Panc1 (cell line): ENCODE results near the gene SLC6A19. TPM values are rescaled to one million over a fixed set of nuclear protein-coding genes. Genes with fewer than 3 reads are reported as not detected.

Experiments
- ATAC-seq: fragments of 200-7000 bp; cut with Tn5 transposase; 2 replicates; pipeline ENCODE4 v1.9.1; 2020; ENCODE audit warnings: mild to moderate bottlenecking, moderate library complexity
- BruUV-seq: library from RNA; stranded (reverse); fragments of 400-500 nt; replicated peaks from 2 replicates; lab custom pipeline; 2021; lab: Mats Ljungman, UMichigan
- CTCF ChIA-PET: fragments of 300-600 bp; sonication (Branson Sonifier 250); formaldehyde crosslinking; loops from one replicate; lab custom pipeline; 2022; ENCODE audit warnings: antibody characterized with exemption; lab: Charles Lee
- POLR2A ChIA-PET: fragments of 300-600 bp; sonication (Branson Sonifier 250); formaldehyde crosslinking; loops from one replicate; lab custom pipeline; 2022; ENCODE audit warnings: antibody characterized with exemption; lab: Charles Lee
- DNase-seq: peaks from one replicate; pipeline ENCODE4 v3.0.0-alpha.2; 2010; ENCODE audit warnings: low read depth, low spot score
- H3K27ac ChIP-seq: 2 replicates; pipeline ENCODE4 v1.5.1; 2011; ENCODE audit warnings: mild to moderate bottlenecking, low read length, inconsistent platforms
- H3K27me3 ChIP-seq: fragments of 200-500 bp; sonication (Bioruptor generic); 2 replicates; pipeline ENCODE4 v1.6.0; 2014; ENCODE audit warnings: low read length, inconsistent platforms; ENCODE audit not compliant: control insufficient read depth, insufficient read depth
- H3K36me3 ChIP-seq: fragments of 200-500 bp; sonication (Bioruptor generic); 2 replicates; pipeline ENCODE4 v1.5.1; 2014; ENCODE audit warnings: inconsistent platforms, mild to moderate bottlenecking, low read length, moderate library complexity; ENCODE audit not compliant: control insufficient read depth, insufficient read depth
- H3K4me1 ChIP-seq: 2 replicates; pipeline ENCODE4 v1.5.1; 2011; ENCODE audit warnings: inconsistent platforms, mild to moderate bottlenecking, low read length, moderate library complexity; ENCODE audit not compliant: control insufficient read depth, insufficient read depth
- H3K4me3 ChIP-seq, 2 experiments: 2 replicates each; pipeline ENCODE4 v1.5.1; 2011 to 2012; ENCODE audit warnings: low read depth in 2 of 2, low read length in 2 of 2, mild to moderate bottlenecking in 2 of 2, inconsistent platforms in 1 of 2, moderate library complexity in 1 of 2
- H3K9me3 ChIP-seq: fragments of 200-500 bp; sonication (Bioruptor generic); 2 replicates; pipeline ENCODE4 v1.5.1; 2014; ENCODE audit warnings: low read depth, mild to moderate bottlenecking, inconsistent platforms, low read length, moderate library complexity; ENCODE audit not compliant: control insufficient read depth, insufficient read depth
- POLR2AphosphoS5 ChIP-seq: IDR thresholded peaks from 2 replicates; pipeline ENCODE4 v1.6.1; 2012; ENCODE audit warnings: mild to moderate bottlenecking, low read depth, low read length, moderate library complexity
- SIN3A ChIP-seq: IDR thresholded peaks from 2 replicates; pipeline ENCODE4 v1.6.1; 2012; ENCODE audit warnings: low read depth, mild to moderate bottlenecking, low read length, moderate library complexity, borderline replicate concordance; ENCODE audit not compliant: insufficient read depth
- TCF7L2 ChIP-seq: IDR thresholded peaks from 2 replicates; pipeline ENCODE4 v1.6.1; 2011; ENCODE audit warnings: mild to moderate bottlenecking, low read depth, low read length, inconsistent platforms
- in situ Hi-C: cut with HindIII; loops from 2 replicates; pipeline ENCODE4 v1.10.0; 2016; ENCODE audit warnings: low sequenced_read_pairs, low pct_unique_long_range_greater_than_20kb
- intact Hi-C: fragments of 100-400 bp; cut with micrococcal nuclease; formaldehyde crosslinking; loops from one replicate; pipeline ENCODE4 v1.10.0; 2022; ENCODE audit not compliant: unreplicated experiment
- total RNA-seq: library from RNA; stranded (reverse); gene quantifications from one replicate; pipeline ENCODE4 v1.2.1, GENCODE V29; 2021; ENCODE audit not compliant: unreplicated experiment
- TF ChIP-seq, protein P1 (sequence below), 2 experiments: IDR thresholded peaks; 2 replicates each; pipeline ENCODE4 v1.6.1; 2011 to 2012; ENCODE audit warnings: low read depth in 2 of 2, control low read depth in 1 of 2, low read length in 1 of 2, mild to moderate bottlenecking in 1 of 2, moderate library complexity in 1 of 2; ENCODE audit not compliant: insufficient read depth in 1 of 2
- TF ChIP-seq, protein P2 (sequence below): fragments of 450-650 bp; IDR thresholded peaks from 2 replicates; pipeline ENCODE4 v1.5.1; 2017; ENCODE audit warnings: mild to moderate bottlenecking

SLC6A19 gene
- total RNA-seq, 1 experiment from 2014 or later, result 0.23 TPM

DNA sequence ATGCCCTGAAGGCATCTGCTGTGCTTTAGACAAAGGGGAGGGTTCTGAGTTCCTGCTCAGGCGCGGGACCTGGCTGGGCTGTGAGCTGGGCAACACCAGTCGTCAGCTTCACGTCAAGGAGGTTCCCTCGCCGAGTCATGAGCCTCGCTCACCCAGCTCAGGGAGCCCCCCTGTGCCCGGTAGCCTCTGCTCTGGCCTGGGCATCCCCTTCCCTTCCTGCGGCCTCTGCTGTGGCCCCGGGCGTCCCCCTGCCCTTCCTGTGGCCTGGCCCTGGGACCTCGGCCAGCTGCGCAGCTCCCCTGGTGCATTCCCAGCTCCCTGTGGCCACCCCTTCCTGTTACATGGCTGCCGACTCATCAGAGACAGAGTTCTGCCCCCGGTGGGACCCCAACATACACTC lies 63.6 kb downstream of the SLC6A19 start:
- Histone ChIP-seq H3K4me3 (no peak overlapping the region), H3K4me1 (no peaks in the 10 kb centered on the region), H3K27me3 (no peaks in the 10 kb centered on the region), H3K27ac (no peak overlapping the region), H3K36me3 (no peaks in the 10 kb centered on the region), H3K9me3 (no peaks in the 10 kb centered on the region)
- DNase-seq (no peak), ATAC-seq (no peak)
- in situ Hi-C loops (no loop called here), intact Hi-C loops (no loop called here)
- BruUV-seq, result no TSS peak
- ChIA-PET CTCF (no interaction called here), POLR2A (no interaction called here)
- TF ChIP-seq, protein P1, sequence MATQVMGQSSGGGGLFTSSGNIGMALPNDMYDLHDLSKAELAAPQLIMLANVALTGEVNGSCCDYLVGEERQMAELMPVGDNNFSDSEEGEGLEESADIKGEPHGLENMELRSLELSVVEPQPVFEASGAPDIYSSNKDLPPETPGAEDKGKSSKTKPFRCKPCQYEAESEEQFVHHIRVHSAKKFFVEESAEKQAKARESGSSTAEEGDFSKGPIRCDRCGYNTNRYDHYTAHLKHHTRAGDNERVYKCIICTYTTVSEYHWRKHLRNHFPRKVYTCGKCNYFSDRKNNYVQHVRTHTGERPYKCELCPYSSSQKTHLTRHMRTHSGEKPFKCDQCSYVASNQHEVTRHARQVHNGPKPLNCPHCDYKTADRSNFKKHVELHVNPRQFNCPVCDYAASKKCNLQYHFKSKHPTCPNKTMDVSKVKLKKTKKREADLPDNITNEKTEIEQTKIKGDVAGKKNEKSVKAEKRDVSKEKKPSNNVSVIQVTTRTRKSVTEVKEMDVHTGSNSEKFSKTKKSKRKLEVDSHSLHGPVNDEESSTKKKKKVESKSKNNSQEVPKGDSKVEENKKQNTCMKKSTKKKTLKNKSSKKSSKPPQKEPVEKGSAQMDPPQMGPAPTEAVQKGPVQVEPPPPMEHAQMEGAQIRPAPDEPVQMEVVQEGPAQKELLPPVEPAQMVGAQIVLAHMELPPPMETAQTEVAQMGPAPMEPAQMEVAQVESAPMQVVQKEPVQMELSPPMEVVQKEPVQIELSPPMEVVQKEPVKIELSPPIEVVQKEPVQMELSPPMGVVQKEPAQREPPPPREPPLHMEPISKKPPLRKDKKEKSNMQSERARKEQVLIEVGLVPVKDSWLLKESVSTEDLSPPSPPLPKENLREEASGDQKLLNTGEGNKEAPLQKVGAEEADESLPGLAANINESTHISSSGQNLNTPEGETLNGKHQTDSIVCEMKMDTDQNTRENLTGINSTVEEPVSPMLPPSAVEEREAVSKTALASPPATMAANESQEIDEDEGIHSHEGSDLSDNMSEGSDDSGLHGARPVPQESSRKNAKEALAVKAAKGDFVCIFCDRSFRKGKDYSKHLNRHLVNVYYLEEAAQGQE (IDR thresholded peaks at IDR 0.05; ENCODE audit: insufficient read depth in 1 of 2, low read depth in 2 of 2, low read length in 1 of 2), result no peak
- TF ChIP-seq POLR2AphosphoS5 (no peak), TCF7L2 (no peak), SIN3A (no peak)
- TF ChIP-seq, protein P2, sequence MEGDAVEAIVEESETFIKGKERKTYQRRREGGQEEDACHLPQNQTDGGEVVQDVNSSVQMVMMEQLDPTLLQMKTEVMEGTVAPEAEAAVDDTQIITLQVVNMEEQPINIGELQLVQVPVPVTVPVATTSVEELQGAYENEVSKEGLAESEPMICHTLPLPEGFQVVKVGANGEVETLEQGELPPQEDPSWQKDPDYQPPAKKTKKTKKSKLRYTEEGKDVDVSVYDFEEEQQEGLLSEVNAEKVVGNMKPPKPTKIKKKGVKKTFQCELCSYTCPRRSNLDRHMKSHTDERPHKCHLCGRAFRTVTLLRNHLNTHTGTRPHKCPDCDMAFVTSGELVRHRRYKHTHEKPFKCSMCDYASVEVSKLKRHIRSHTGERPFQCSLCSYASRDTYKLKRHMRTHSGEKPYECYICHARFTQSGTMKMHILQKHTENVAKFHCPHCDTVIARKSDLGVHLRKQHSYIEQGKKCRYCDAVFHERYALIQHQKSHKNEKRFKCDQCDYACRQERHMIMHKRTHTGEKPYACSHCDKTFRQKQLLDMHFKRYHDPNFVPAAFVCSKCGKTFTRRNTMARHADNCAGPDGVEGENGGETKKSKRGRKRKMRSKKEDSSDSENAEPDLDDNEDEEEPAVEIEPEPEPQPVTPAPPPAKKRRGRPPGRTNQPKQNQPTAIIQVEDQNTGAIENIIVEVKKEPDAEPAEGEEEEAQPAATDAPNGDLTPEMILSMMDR, result no peak

DNA sequence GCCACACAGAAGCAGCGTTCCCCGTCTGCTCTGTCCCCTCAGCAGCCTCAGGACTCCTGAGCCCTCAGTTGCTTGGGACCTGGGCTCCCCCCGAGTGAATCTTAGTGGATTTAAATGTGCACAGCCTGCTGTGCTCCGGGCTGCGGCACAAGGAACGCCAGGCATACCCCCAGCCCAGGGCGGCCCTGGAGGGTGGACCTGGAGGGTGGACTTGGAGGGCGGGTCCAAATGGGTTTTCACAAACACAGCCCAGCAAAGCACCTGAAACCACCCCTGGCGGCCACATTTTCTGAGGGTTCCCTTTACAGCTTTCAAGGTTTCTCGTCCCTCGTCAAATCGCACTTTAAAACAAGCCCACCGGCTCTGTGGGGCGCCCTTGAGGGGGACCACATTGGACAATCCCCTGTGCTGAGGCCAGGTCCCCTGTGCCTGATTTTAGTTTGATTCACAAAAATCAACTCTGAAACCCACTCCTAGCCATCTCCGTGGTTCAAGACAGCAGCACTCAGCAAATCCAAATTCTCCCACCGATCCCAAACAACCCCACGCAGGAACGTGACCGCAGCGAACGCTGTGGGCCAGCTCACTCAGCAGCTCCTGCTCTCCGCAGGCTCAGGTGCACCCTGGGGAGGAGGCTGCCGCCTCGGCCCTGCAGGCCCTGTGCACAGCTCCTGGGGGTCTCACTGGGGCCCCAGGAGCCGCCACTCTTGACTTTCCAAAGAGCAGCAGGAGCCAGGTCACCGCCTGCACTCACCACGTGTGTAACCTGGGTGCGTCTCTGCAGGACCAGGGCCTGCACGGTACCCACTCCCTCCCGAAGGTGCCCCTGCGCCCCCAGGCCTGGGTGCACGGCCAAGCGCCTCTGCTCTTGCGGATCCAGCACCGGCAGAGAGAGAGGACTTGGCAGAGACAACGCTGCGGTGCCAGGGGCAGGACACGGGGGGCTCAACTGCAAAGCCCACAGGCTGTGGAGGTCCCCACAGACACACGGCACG lies 64.4 kb downstream of the SLC6A19 start:
- DNase-seq, result no peak
- Histone ChIP-seq H3K4me3 (no peak overlapping the region), H3K36me3 (no peaks in the 10 kb centered on the region), H3K27ac (no peak overlapping the region), H3K9me3 (no peaks in the 10 kb centered on the region), H3K27me3 (no peaks in the 10 kb centered on the region), H3K4me1 (no peaks in the 10 kb centered on the region)
- intact Hi-C loops, result no loop called here
- ChIA-PET CTCF (no interaction called here), POLR2A (no interaction called here)
- no peak for ATAC-seq
- in situ Hi-C loops, result no loop called here
- BruUV-seq, result no TSS peak
- TF ChIP-seq, protein P1 (IDR thresholded peaks at IDR 0.05; ENCODE audit: insufficient read depth in 1 of 2, low read depth in 2 of 2, low read length in 1 of 2), result no peak
- TF ChIP-seq, protein P2, result no peak
- TF ChIP-seq SIN3A (no peak), POLR2AphosphoS5 (no peak), TCF7L2 (no peak)
